Mesenteric fat pad (tissue), 1 donor: ENCODE data around the gene MCOLN1. TPM values are rescaled to one million over a fixed set of nuclear protein-coding genes. Genes with fewer than 3 reads are reported as not detected.
A peak's percentile ranks its signal among the peaks of the same experiment; 100 is the strongest.
"Not testable (repeated sequence)": the region's sequence is repeated elsewhere in the genome, so short reads cannot be mapped to it uniquely, and the experiment has no call there.

ENCODE experiments used
- DNase-seq: peaks from one replicate; pipeline ENCODE4 v3.0.0-alpha.2; 2020; ENCODE audit warnings: low spot score
- total RNA-seq: library from RNA; stranded (reverse); fragmentation: NEBNext Ultra II Directional; extraction: Animal tissue kit (Norgen Biotek cat#: 25700); gene quantifications from one replicate; pipeline ENCODE4 v1.2.1, GENCODE V29; 2021
- donor health status: DM: yes; HTN: yes; CAD: no.

Gene MCOLN1
- total RNA-seq, 1 donor from 2014 or later = 55.5 TPM

- DNase-seq = no peak
Observed at GRCh38 chr19:7522923-7523667, 671 bp downstream of the MCOLN1 start.

- DNase-seq = no peak
Observed at GRCh38 chr19:7524523-7524922, 2.1 kb downstream of the MCOLN1 start.

GRCh38 chr19:7524992-7525739 is 2.7 kb downstream of the MCOLN1 start:
- DNase-seq = no peak

GRCh38 chr19:7526059-7526929 is 3.9 kb downstream of the MCOLN1 start:
- DNase-seq = no peak

GRCh38 chr19:7527516-7528191 is 5.2 kb downstream of the MCOLN1 start:
- no peak for DNase-seq

GRCh38 chr19:7528192-7528519 is 5.7 kb downstream of the MCOLN1 start:
- no peak for DNase-seq

- no peak for DNase-seq
Observed at GRCh38 chr19:7528522-7529245, 6.3 kb downstream of the MCOLN1 start.

GRCh38 chr19:7529246-7529600 is 6.8 kb downstream of the MCOLN1 start:
- no peak for DNase-seq

GRCh38 chr19:7529610-7530490 is 7.4 kb downstream of the MCOLN1 start:
- no peak for DNase-seq

GRCh38 chr19:7533281-7533885 is 11.0 kb downstream of the MCOLN1 start:
- no peak for DNase-seq

GRCh38 chr19:7533925-7534480 is 11.6 kb downstream of the MCOLN1 start:
- no peak for DNase-seq

- DNase-seq = no peak
Observed at GRCh38 chr19:7534531-7535046, 12.2 kb downstream of the MCOLN1 start.

GRCh38 chr19:7535047-7535997 is 12.9 kb downstream of the MCOLN1 start, which contains the start of gene PNPLA6:
Gene PNPLA6 (plus strand): TSS chr19:7535717. CDS start chr19:7535789, 72 bp downstream.
- DNase-seq = peak; percentile 98

- DNase-seq = no peak
Observed at GRCh38 chr19:7535998-7536695, 13.7 kb downstream of the MCOLN1 start.

- DNase-seq = not testable (repeated sequence)
Observed at GRCh38 chr19:7538990-7539389, 16.6 kb downstream of the MCOLN1 start.

GRCh38 chr19:7539827-7540425 is 17.5 kb downstream of the MCOLN1 start:
- no peak for DNase-seq
